ENCODE results near the gene GABRA4.

The GABRA4 gene

GRCh38 chr4:46993075-46994006 is at the start of gene GABRA4:
Gene GABRA4, minus strand, starts transcription at chr4:46993581. Its CDS starts 157 bp downstream, at chr4:46993424.
- DNase-seq, result no peak

GRCh38 chr4:47040828-47041227 is 47.4 kb upstream of the GABRA4 start:
- DNase-seq, result no peak

- DNase-seq, result no peak
These were observed 44.9 kb upstream of the GABRA4 start for GRCh38 chr4:47038263-47038662.

GRCh38 chr4:47032405-47033106 is 39.2 kb upstream of the GABRA4 start:
- peak; percentile 39 for DNase-seq

GRCh38 chr4:47031751-47032404 is 38.5 kb upstream of the GABRA4 start:
- DNase-seq, result no peak

- DNase-seq, result peak; percentile 36
These were observed 37.8 kb upstream of the GABRA4 start, which contains the start of gene GABRB1 for GRCh38 chr4:47031011-47031678. Gene GABRB1, plus strand, starts transcription at chr4:47031567.

- DNase-seq, result no peak
These were observed 24.1 kb upstream of the GABRA4 start for GRCh38 chr4:47017494-47017893.

- DNase-seq, result no peak
These were observed 23.7 kb upstream of the GABRA4 start for GRCh38 chr4:47017081-47017480.

GRCh38 chr4:47013373-47013772 is 20.0 kb upstream of the GABRA4 start:
- DNase-seq, result no peak

- DNase-seq, result no peak
These were observed 19.3 kb upstream of the GABRA4 start for GRCh38 chr4:47012676-47013075.

- DNase-seq, result no peak
These were observed 17.6 kb upstream of the GABRA4 start for GRCh38 chr4:47010912-47011446.

- DNase-seq, result no peak
These were observed 17.0 kb upstream of the GABRA4 start for GRCh38 chr4:47010347-47010911.

GRCh38 chr4:47002580-47002979 is 9.2 kb upstream of the GABRA4 start:
- no peak for DNase-seq

- DNase-seq, result no peak
These were observed 7.0 kb upstream of the GABRA4 start for GRCh38 chr4:47000406-47000805.

GRCh38 chr4:46999566-46999965 is 6.2 kb upstream of the GABRA4 start:
- no peak for DNase-seq

GRCh38 chr4:46994007-46994405 is 625 bp upstream of the GABRA4 start:
- no peak for DNase-seq

GRCh38 chr4:46992338-46992737 is 1.0 kb downstream of the GABRA4 start:
- DNase-seq, result no peak

- DNase-seq, result no peak
These were observed 6.3 kb downstream of the GABRA4 start for GRCh38 chr4:46986922-46987638.

GRCh38 chr4:46984781-46985180 is 8.6 kb downstream of the GABRA4 start:
- no peak for DNase-seq

- DNase-seq, result no peak
These were observed 12.5 kb downstream of the GABRA4 start for GRCh38 chr4:46980851-46981250.

- no peak for DNase-seq
These were observed 13.7 kb downstream of the GABRA4 start for GRCh38 chr4:46979726-46980125.

GRCh38 chr4:46979283-46979682 is 14.1 kb downstream of the GABRA4 start:
- no peak for DNase-seq
